ENCODE data around the gene KRTAP10-2.

GRCh38 chr21:44594406-44594916 is 43.2 kb upstream of the KRTAP10-2 start:
- no peak for TF ChIP-seq CTCF (conservative IDR thresholded peaks at IDR 0.05 in 1 of 2, IDR thresholded peaks at IDR 0.05 in 1 of 2; ENCODE audit: low read depth in 1 of 2, low read length in 2 of 2)
- no peak for TF ChIP-seq EZH2 (IDR thresholded peaks at IDR 0.05; ENCODE audit: low read length, missing control alignments)

Measured in fibroblast of lung (primary cell).